GM21717 (cell line): ENCODE data around the gene INTS2.
"Not testable (repeated sequence)": the region's sequence is repeated elsewhere in the genome, so short reads cannot be mapped to it uniquely, and the experiment has no call there.

Experiments used
- ATAC-seq: cut with Tn5 transposase; IDR thresholded peaks from one replicate; pipeline ENCODE4 v1.9.1; 2021; ENCODE audit warnings: mild to moderate bottlenecking, moderate library complexity; ENCODE audit not compliant: unreplicated experiment

Gene INTS2

GRCh38 chr17:61826198-61826597 lies 101.6 kb downstream of the INTS2 start:
- ATAC-seq, result not testable (repeated sequence)

DNA sequence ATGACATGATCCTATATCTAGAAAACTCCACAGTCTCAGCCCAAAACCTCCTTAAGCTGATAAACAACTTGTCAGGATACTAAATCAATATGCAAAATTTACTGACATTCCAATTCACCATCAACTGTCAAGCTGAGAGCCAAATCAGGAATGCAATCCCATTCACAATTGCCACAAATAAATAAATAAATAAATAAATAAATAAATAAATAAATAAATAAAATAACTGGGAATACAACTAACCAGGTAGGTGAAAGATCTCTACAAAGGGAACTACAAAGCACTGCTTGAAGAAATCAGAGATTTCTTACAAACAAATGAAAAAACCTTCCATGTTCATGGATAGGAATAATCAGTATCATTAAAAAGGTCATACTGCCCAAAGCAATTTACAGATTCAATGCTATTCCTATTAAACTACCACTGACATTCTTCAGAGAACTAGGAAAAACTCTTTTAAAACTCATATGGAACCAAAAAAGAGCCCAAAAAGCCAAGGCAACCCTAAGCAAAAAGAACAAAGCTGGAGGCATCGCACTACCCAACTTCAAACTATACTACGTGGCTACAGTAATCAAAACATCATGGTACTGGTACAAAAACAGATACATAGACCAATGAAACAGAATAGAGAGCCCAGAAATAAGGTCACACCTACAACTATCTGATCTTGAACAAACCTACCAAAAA lies 102.2 kb downstream of the INTS2 start:
- no peak for ATAC-seq

DNA sequence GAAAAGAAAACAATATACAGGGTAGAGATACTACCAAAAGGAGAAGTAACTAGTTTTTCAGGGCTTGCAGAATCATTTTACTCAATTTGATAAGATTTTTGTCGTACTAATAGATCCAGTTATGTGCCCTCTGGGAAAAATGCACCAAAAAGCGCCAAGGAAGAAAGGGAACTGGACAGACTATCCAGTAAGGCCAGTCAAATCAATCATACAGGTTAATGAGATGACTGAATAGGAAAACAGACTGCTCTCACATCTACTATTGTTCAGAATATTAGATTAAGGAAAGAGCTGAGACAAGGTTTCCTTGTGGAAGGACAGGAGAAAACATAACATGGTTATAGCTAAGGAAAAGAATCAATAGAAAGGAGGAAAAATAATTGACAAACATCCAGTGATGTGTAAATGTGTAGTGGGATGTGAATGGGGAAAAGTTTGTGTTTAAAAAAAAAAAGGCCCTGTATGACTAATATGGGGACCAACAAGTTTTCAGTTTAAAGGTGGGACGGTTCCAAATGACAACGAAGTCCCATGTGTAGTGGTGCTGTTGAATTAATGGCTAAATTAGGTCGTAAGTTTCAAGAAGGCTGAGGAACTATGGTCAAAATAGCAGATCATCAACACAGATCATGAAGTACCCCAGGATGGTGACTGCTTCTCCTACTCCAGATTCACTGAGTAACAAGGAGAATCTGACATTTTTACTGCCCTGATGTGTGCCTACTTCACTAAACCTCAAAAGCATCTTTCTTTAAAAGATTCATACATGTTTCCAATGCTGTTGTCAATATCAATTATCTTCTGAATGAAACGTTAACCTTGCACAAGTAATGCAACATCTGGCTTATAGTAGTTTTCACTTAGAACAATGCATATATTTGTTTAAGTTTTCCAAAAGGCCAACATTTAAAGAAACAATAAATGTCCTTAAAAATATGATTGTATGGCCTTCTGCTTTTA lies 105.2 kb downstream of the INTS2 start:
- no peak for ATAC-seq

- ATAC-seq, result no peak
These were observed 106.1 kb downstream of the INTS2 start for GRCh38 chr17:61821655-61822054.

DNA sequence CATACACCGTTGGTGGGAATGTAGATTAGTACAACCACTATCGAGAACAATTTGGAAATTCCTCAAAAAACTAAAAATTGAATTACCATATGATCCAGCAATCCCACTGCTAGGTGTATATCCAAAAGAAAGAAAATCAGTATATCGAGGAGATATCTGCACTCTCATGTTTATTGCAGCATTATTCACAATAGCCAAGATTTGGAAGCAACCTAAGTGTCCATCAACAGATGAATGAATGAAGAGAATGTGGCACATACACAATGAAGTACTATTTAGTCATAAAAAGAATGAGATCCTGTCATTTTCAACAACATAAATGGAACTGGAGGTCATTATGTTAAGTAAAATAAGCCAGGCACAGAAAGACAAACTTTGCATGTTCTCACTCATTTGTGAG lies 108.5 kb downstream of the INTS2 start:
- not testable (repeated sequence) for ATAC-seq

- ATAC-seq, result no peak
These were observed 109.6 kb downstream of the INTS2 start for GRCh38 chr17:61818225-61818624.

DNA sequence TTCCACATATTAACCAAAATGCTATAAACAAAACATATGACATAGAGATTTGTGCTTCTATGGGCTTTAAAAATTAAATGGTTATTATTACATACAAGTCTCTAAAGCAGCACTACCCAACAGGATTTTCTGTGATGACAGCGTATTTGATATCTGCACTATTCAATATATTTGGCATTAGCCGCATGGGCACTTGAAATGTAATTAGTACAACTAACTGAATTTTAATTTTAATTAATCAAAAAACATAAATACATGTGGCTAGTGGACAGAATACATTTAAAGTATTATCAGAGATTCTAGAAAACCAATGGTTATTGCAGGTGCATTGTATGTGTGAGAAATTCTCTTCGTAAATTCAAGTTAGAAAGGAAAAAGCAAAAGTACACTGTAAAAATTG lies 110.3 kb downstream of the INTS2 start:
- ATAC-seq, result no peak

DNA sequence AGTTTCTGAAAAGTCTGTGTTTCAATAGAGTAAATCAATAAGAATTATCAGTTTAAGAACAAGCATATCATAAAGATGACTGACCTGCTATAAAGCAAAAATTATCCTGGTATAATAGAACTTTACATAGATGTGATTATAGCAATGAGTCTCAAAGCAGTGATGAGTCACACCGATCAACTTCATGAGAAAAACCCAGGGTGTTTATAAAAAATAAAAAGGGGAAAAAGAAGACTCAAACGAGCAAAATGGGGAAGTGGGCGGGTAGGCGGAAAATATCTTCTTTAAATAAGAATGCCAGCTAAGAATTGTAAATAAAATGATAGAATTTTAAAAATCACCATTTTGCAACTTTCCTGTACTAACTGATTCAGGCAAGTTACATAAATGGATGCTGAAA lies 111.2 kb downstream of the INTS2 start:
- ATAC-seq, result no peak

GRCh38 chr17:61815863-61816503 lies 111.8 kb downstream of the INTS2 start:
- no peak for ATAC-seq
